ENCODE data around the gene ACP2.

GRCh38 chr11:47208628-47209027, 40.0 kb downstream of the ACP2 start:
- TF ChIP-seq CTCF (IDR thresholded peaks at IDR 0.05) (no peak), POLR2A (IDR thresholded peaks at IDR 0.05) (no peak)
